Epithelial cell of proximal tubule (primary cell): ENCODE data around the gene NUP98. TPM values are rescaled to one million over a fixed set of nuclear protein-coding genes. Genes with fewer than 3 reads are reported as not detected.

Experiments used
- DNase-seq: peaks from one replicate; pipeline ENCODE4 v3.0.0-alpha.2; 2011; ENCODE audit warnings: low read depth
- H3K4me3 ChIP-seq: 2 replicates; pipeline ENCODE4 v1.5.1; 2011; ENCODE audit warnings: low read depth, mild to moderate bottlenecking, low read length
- total RNA-seq: library from RNA; depleted of rRNA; stranded (reverse); fragments of >200 nt; gene quantifications from 2 replicates; pipeline ENCODE4 v1.2.3, GENCODE V29; 2015
- TF ChIP-seq, protein P1 (sequence below): conservative IDR thresholded peaks from 2 replicates; pipeline ENCODE4 v1.5.1; 2012; ENCODE audit warnings: low read depth, mild to moderate bottlenecking, low read length

Gene NUP98
- total RNA-seq, 1 donor from 2014 or later: 74.8 TPM

DNA sequence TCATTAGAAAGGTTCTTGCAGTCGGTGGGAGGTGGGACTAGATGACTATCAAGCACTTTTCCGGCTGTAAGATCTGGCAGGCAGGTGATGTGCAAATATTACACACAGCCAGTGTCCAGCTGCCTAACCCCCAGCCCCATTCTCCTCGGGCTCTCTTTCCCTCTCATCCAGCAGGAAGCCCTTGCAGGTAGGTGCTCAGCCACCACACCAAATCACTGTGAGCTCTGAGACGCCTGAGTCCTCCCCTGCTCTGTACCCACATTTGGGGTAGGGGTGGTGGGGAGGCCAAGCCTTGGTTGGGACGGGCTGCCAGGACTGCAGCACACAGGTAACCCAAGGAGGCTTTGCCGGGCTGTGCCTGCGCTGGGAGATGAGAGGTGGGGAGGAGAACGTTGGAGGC is 156.2 kb downstream of the NUP98 start:
- TF ChIP-seq, protein P1, sequence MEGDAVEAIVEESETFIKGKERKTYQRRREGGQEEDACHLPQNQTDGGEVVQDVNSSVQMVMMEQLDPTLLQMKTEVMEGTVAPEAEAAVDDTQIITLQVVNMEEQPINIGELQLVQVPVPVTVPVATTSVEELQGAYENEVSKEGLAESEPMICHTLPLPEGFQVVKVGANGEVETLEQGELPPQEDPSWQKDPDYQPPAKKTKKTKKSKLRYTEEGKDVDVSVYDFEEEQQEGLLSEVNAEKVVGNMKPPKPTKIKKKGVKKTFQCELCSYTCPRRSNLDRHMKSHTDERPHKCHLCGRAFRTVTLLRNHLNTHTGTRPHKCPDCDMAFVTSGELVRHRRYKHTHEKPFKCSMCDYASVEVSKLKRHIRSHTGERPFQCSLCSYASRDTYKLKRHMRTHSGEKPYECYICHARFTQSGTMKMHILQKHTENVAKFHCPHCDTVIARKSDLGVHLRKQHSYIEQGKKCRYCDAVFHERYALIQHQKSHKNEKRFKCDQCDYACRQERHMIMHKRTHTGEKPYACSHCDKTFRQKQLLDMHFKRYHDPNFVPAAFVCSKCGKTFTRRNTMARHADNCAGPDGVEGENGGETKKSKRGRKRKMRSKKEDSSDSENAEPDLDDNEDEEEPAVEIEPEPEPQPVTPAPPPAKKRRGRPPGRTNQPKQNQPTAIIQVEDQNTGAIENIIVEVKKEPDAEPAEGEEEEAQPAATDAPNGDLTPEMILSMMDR: no peak
- DNase-seq: no peak

GRCh38 chr11:3639841-3640240 is 157.5 kb downstream of the NUP98 start:
- TF ChIP-seq, protein P1: no peak
- H3K4me3 ChIP-seq: no peak overlapping the region
- no peak for DNase-seq

More for the DNA sequence above, 156.2 kb downstream of the NUP98 start:
- no peak overlapping the region for H3K4me3 ChIP-seq

- no peak for DNase-seq
- no peak overlapping the region for H3K4me3 ChIP-seq
- TF ChIP-seq, protein P1: no peak
Observed at GRCh38 chr11:3638513-3638912, 158.8 kb downstream of the NUP98 start.

DNA sequence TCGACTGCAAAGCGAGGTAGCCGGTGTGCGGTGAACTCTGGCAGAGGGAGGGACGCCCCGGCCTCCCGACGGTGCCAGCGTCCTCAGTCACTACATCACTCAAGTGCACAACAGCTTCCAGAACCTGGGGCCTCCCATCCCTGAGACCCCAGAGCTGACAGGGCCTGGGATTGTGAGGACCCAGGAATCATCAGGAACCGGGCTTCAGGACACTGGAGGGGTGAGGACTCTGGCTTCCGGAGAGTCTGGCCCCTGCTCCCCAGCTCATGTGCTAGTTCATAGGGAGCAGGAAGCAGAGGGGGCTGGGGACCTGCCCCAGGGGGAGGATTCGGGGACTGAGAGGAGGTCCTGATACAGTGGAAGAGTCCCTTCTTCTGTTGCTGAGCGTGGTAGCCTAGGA is 160.2 kb downstream of the NUP98 start:
- TF ChIP-seq, protein P1: no peak
- H3K4me3 ChIP-seq: no peak overlapping the region
- DNase-seq: no peak

GRCh38 chr11:3635641-3636375 is 161.5 kb downstream of the NUP98 start:
- DNase-seq: no peak
- H3K4me3 ChIP-seq: no peak overlapping the region
- TF ChIP-seq, protein P1: no peak

GRCh38 chr11:3632070-3632660 is 165.2 kb downstream of the NUP98 start:
- DNase-seq: no peak
- no peak overlapping the region for H3K4me3 ChIP-seq
- TF ChIP-seq, protein P1: no peak

GRCh38 chr11:3631331-3631730 is 166.0 kb downstream of the NUP98 start:
- TF ChIP-seq, protein P1: no peak
- no peak for DNase-seq
- H3K4me3 ChIP-seq: no peak overlapping the region
